Measurements from ENCODE around the gene RIT1. TPM values are rescaled to one million over a fixed set of nuclear protein-coding genes. Genes with fewer than 3 reads are reported as not detected.

Gene RIT1
- total and polyA plus RNA-seq, 8 donors: 4.2 to 15.1 (median 8.1) TPM

DNA sequence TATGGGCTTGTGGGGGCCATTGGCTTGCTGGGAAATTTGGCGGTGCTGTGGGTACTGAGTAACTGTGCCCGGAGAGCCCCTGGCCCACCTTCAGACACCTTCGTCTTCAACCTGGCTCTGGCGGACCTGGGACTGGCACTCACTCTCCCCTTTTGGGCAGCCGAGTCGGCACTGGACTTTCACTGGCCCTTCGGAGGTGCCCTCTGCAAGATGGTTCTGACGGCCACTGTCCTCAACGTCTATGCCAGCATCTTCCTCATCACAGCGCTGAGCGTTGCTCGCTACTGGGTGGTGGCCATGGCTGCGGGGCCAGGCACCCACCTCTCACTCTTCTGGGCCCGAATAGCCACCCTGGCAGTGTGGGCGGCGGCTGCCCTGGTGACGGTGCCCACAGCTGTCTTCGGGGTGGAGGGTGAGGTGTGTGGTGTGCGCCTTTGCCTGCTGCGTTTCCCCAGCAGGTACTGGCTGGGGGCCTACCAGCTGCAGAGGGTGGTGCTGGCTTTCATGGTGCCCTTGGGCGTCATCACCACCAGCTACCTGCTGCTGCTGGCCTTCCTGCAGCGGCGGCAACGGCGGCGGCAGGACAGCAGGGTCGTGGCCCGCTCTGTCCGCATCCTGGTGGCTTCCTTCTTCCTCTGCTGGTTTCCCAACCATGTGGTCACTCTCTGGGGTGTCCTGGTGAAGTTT is 30.8 kb upstream of the RIT1 start:
- TF ChIP-seq, protein P1, sequence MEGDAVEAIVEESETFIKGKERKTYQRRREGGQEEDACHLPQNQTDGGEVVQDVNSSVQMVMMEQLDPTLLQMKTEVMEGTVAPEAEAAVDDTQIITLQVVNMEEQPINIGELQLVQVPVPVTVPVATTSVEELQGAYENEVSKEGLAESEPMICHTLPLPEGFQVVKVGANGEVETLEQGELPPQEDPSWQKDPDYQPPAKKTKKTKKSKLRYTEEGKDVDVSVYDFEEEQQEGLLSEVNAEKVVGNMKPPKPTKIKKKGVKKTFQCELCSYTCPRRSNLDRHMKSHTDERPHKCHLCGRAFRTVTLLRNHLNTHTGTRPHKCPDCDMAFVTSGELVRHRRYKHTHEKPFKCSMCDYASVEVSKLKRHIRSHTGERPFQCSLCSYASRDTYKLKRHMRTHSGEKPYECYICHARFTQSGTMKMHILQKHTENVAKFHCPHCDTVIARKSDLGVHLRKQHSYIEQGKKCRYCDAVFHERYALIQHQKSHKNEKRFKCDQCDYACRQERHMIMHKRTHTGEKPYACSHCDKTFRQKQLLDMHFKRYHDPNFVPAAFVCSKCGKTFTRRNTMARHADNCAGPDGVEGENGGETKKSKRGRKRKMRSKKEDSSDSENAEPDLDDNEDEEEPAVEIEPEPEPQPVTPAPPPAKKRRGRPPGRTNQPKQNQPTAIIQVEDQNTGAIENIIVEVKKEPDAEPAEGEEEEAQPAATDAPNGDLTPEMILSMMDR (IDR thresholded peaks at IDR 0.05): no peak
- DNase-seq: no peak
- H3K27ac ChIP-seq: peak overlapping the region; percentile 39 to 73 (median 68)
- FAIRE-seq: no peak
- ATAC-seq: no peak
- H3K9me3 ChIP-seq: no peaks in the 10 kb centered on the region
- no peaks in the 10 kb centered on the region for H3K36me3 ChIP-seq
- H3K4me3 ChIP-seq: no peak overlapping the region
- H3K27me3 ChIP-seq: no peaks in the 10 kb centered on the region
- H3K4me1 ChIP-seq: peaks cover 8 to 12% (median 11%) of the 10 kb centered on the region in 3 donors
- WGBS, 2 donors: 86 to 88% methylated on average over 25 to 29 of the region's 29 CpGs
- intact Hi-C loops (cut with DNase I): loop anchor here in 1 of 3 donors (5.0 kb wide), 1 partner anchor 40 kb away; no protein-coding TSS in a partner anchor

DNA sequence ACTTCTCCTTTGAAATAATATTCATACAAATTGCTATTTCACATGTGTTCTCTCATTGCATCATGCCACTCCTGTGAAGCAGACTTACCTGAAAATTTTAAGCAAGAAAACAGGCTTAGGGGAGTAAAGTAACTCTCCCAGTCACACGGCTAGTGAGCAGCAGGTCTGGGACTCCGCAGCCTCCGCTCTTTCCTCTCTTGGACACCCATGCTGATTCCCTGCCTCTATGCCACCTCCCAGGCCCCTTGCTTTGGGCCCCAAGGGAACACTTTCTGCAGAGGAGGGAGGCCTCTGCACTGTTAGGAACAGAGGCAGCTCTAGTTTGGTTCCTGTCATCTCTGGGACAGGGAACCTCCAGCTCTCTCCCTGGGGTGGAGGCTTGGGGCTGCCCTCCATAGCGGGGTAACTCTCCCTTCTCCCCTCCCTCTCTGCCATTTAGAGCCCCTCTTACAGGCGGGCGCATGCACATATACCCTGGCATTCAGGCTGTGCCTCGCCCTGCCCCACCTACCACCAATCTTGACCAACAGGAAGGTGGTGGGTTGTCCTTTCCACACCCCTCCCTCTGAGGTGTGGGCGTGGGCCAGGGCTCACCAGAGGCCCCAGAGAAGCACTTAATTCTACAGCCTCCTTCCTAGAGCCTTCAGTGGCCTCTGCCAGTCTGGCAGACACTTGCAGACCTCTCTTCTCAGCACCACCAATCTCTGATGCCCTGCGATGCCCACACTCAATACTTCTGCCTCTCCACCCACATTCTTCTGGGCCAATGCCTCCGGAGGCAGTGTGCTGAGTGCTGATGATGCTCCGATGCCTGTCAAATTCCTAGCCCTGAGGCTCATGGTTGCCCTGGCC is 30.1 kb upstream of the RIT1 start, which contains the start of gene RXFP4:
TSS of gene RXFP4 (plus strand) at position 646 of the 852 bp plus-strand sequence. CDS start at position 718, 72 bp downstream.
- TF ChIP-seq, protein P1 (IDR thresholded peaks at IDR 0.05): no peak
- WGBS, 2 donors: 48 to 56% methylated on average over 11 of the region's 11 CpGs
- peak in 2 of 6 donors; percentile 39 to 62 for DNase-seq
- peaks cover 8 to 11% (median 9%) of the 10 kb centered on the region in 3 donors for H3K4me1 ChIP-seq
- no peaks in the 10 kb centered on the region for H3K9me3 ChIP-seq
- peak within 1 kb of the TSS; percentile 39 to 73 (median 68) for H3K27ac ChIP-seq
- intact Hi-C loops (cut with DNase I): loop anchor here in 1 of 3 donors (5.0 kb wide), 1 partner anchor 41 kb away; no protein-coding TSS in a partner anchor
- peak; percentile 6 to 49 (median 20) for ATAC-seq
- H3K27me3 ChIP-seq: no peaks in the 10 kb centered on the region
- H3K36me3 ChIP-seq: no peaks in the 10 kb centered on the region
- FAIRE-seq: no peak
- no peak within 1 kb of the TSS for H3K4me3 ChIP-seq

GRCh38 chr1:155940482-155940992 is 29.4 kb upstream of the RIT1 start:
- peak in 3 of 6 donors; percentile 68 to 76 (median 74) for DNase-seq
- Histone ChIP-seq H3K27me3 (no peaks in the 10 kb centered on the region), H3K9me3 (no peaks in the 10 kb centered on the region), H3K36me3 (no peaks in the 10 kb centered on the region), H3K27ac (peak overlapping the region; percentile 39 to 73 (median 68)), H3K4me3 (no peak overlapping the region), H3K4me1 (peaks cover 7 to 11% (median 8%) of the 10 kb centered on the region in 3 donors)
- TF ChIP-seq, protein P1 (IDR thresholded peaks at IDR 0.05): no peak
- no peak for FAIRE-seq
- WGBS, 2 donors: 39 to 50% methylated on average over 4 of the region's 4 CpGs
- peak; percentile 82 to 87 (median 86) for ATAC-seq
- intact Hi-C loops (cut with DNase I): loop anchor here in 1 of 3 donors (5.0 kb wide), 1 partner anchor 42 kb away; no protein-coding TSS in a partner anchor

DNA sequence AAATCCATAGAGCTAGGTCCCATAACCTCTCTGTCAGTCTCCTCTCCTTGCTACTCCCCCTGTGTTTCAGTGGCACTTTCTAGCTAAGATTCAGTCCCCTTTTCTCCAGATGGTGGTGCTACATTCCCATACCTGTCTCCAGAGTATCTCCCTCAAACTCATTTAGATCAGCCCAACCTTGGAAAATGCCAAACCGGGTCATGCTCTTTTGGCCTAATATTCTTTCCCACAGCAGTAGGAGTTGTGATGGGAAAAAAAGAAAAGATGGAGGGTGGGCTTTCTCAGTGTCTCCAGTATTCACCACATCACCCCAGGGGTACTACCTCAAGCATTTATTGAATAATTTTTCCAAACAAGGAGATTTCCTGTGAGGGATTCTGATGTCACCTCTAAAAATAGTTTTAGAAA is 27.1 kb upstream of the RIT1 start:
- no peak overlapping the region for H3K4me3 ChIP-seq
- peak overlapping the region in 1 of 4 donors; percentile 2 for H3K27ac ChIP-seq
- no peaks in the 10 kb centered on the region for H3K36me3 ChIP-seq
- DNase-seq: peak in 1 of 6 donors; percentile 37
- ATAC-seq: peak in 2 of 4 donors; percentile 13 to 26
- no peaks in the 10 kb centered on the region for H3K9me3 ChIP-seq
- 0 to 1% methylated on average over 1 of the region's 1 CpG for WGBS, 2 donors
- FAIRE-seq: no peak
- no peaks in the 10 kb centered on the region for H3K27me3 ChIP-seq
- TF ChIP-seq, protein P1 (IDR thresholded peaks at IDR 0.05): peak in 2 of 4 donors; percentile 19 to 21
- peaks cover 7 to 14% (median 8%) of the 10 kb centered on the region in 3 donors for H3K4me1 ChIP-seq
- intact Hi-C loops (cut with DNase I): loop anchor here in 1 of 3 donors (5.0 kb wide), 1 partner anchor 44 kb away; no protein-coding TSS in a partner anchor
